SU-DHL-6 (cell line): ENCODE measurements around the gene NAMPT.

Experiments used
- CTCF ChIP-seq: fragments of 200-600 bp; sonication (generic); IDR thresholded peaks from one replicate; pipeline ENCODE4 v1.5.1; 2017; ENCODE audit warnings: antibody characterized with exemption, mild to moderate bottlenecking, low read length, moderate library complexity; ENCODE audit not compliant: insufficient read depth, poor library complexity, severe bottlenecking
- EZH2phosphoT487 ChIP-seq: fragments of 200-600 bp; sonication (generic), shearing (Covaris generic); conservative IDR thresholded peaks from 2 replicates; pipeline ENCODE4 v1.6.1; 2018; ENCODE audit warnings: mild to moderate bottlenecking, antibody characterized with exemption, low read length, moderate library complexity, mixed read lengths

- TF ChIP-seq CTCF = no peak
- TF ChIP-seq EZH2phosphoT487 = no peak
Observed at GRCh38 chr7:106203473-106203872, 81.3 kb downstream of the NAMPT start.
